HG03432 (cell line): Measurements from ENCODE around the gene ITGB4.

Source experiments
- ATAC-seq: cut with Tn5 transposase; IDR thresholded peaks from one replicate; pipeline ENCODE4 v1.9.1; 2021; ENCODE audit warnings: mild to moderate bottlenecking, moderate library complexity; ENCODE audit not compliant: unreplicated experiment

The ITGB4 gene

DNA sequence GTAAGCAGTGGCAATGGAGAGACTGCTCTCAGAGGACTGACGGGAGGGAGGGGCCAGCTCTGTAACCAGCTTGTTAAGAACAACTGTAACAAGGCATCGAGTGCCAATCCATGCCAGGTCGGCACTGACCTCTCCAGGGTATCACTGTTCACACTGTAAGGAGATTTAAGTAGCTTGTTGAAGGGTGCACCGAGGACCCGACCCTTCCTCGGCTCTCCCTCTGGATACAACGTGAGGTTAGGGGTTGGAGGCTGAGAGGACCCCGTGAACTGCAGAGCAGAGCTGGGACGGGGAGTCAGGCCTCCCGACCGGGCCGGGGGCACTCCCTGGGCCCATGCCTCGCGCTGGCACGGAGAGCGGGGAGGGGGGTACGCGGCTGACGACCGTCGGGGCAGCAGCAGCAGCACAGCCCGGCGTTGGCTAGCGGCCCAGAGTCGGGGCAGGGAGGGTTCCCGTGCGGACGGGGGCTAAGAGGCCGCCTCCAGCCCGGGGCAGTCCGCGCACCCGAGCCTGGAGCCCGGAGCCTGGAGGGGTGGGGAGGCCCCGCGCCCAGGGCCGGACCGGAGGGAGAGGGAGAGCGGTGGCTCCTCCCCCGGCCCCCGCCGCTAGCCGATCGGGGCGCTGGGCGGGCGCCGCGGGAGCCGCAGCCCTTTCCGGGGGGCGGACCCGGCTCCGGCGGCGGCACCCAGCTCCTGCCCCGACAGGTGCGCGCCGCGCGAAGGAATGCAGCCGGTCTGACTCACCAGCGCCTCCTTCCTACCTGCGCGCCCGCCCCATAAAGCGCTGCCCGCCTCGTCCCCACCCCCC is at the start of gene ITGB4:
ITGB4 (plus strand) TSS at position 804 of the 807 bp plus-strand sequence. CDS start 3,245 bp downstream, outside the sequence.
- no peak for ATAC-seq

DNA sequence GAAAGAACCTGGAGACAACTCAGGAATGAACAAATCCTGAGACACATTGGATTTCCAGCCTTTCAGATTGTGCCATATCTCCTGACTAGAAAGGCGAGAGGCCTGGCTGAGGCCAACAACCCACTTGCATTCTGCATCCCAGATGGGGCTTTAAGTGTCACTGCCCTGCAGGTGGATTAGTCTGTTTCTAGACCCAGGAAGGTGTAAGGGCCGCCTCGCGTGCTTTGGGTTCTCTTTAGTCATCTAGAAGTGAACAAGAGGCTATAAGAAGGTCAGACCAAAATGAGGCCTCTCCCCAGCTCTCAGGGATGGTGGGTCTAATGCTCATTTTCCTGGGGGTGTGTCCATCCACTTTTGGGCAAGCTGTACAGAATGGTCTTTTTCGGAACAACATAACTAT is 49.2 kb upstream of the ITGB4 start:
- ATAC-seq: no peak

DNA sequence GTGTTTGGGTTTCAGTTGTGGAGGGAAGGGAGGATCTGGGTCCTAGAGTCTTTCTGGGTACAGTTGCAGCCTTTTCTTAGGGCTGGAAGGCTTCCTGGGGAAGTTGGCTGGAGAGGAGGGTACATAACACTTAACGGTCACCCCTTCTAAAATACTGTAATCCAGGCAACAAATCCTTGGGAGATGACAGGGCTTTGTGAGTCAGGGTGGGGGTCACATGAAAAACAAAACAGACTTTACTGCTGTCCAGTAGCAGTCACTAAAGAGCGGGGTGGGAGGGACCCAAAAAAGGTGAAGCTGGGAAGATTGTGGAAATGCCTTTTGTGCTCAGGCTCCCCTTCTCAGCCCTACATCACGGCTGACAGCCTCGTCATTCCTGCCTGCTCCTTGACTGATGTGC is 47.8 kb upstream of the ITGB4 start:
- ATAC-seq: no peak

- no peak for ATAC-seq
Measured at GRCh38 chr17:75676461-75676860, 44.8 kb upstream of the ITGB4 start.

GRCh38 chr17:75679706-75680211 is 41.5 kb upstream of the ITGB4 start:
- ATAC-seq: no peak

GRCh38 chr17:75680431-75680830 is 40.8 kb upstream of the ITGB4 start:
- ATAC-seq: no peak

GRCh38 chr17:75681289-75681688 is 40.0 kb upstream of the ITGB4 start:
- no peak for ATAC-seq

GRCh38 chr17:75683583-75683982 is 37.7 kb upstream of the ITGB4 start:
- ATAC-seq: no peak

GRCh38 chr17:75684249-75684648 is 37.0 kb upstream of the ITGB4 start:
- no peak for ATAC-seq

GRCh38 chr17:75684924-75685323 is 36.3 kb upstream of the ITGB4 start:
- no peak for ATAC-seq

DNA sequence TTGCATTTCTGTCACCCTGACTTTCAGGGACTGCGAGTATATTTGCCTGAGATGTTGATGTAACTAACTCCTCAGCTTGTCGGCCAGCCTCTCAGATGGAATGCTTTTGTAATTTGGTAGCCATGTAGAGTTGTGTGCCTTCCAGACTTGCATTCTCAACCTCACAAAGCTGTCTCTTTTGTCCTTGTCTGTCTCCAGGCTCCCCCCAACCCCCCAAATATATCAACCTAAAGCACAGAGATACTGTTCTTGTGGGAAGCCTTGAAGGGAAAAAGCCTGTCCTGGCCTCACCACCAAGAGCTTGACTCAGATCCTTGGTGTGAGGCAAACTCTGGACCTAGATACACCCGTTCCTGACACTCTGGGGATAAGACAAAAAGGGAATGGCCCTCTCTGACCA is 35.8 kb upstream of the ITGB4 start:
- no peak for ATAC-seq

- ATAC-seq: no peak
Measured at GRCh38 chr17:75688209-75688825, 32.9 kb upstream of the ITGB4 start.

DNA sequence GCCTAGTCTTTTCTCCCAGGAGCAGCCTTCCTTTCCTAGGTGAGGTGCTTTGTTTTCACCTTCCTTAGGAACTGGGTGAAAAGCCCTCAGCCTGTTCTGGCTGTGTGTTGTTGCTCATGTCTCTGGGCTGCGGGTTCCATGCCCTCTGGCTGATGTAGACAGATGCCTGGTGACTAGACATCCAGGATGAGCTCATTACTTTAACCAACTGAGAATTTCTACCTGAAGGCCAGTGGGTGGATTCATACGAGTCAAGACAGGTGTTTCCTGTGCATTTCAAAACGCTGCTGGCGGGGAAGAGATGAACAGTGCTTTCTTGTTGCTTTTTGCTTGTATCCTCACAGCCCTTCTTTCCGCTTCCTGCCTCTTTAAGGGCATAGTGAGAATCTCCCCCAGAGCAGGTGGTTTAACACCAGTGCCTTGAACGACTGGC is 31.8 kb upstream of the ITGB4 start:
- no peak for ATAC-seq

GRCh38 chr17:75691371-75691791 is 29.9 kb upstream of the ITGB4 start:
- no peak for ATAC-seq

GRCh38 chr17:75691801-75692626 is 29.2 kb upstream of the ITGB4 start:
- no peak for ATAC-seq

DNA sequence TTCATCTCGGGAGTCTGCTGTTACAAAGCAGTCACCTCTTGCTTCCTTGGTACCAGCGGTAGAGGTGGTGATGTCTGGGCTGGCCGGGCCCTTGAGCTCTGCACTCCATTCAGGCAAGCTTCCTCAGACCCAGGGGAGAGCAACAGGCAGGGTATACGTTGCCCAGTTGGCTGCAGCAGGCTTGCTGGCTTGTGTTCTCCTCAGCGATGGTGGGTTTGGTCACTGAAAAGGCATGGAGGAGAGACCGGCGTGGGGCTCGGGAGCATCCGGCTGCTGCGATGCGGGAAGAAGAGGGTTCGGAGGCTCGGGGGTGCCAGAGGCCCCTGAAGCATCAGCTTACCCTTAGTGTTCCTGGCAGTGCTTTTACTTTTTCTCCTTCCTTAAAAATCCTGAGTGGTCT is 28.3 kb upstream of the ITGB4 start:
- ATAC-seq: no peak

DNA sequence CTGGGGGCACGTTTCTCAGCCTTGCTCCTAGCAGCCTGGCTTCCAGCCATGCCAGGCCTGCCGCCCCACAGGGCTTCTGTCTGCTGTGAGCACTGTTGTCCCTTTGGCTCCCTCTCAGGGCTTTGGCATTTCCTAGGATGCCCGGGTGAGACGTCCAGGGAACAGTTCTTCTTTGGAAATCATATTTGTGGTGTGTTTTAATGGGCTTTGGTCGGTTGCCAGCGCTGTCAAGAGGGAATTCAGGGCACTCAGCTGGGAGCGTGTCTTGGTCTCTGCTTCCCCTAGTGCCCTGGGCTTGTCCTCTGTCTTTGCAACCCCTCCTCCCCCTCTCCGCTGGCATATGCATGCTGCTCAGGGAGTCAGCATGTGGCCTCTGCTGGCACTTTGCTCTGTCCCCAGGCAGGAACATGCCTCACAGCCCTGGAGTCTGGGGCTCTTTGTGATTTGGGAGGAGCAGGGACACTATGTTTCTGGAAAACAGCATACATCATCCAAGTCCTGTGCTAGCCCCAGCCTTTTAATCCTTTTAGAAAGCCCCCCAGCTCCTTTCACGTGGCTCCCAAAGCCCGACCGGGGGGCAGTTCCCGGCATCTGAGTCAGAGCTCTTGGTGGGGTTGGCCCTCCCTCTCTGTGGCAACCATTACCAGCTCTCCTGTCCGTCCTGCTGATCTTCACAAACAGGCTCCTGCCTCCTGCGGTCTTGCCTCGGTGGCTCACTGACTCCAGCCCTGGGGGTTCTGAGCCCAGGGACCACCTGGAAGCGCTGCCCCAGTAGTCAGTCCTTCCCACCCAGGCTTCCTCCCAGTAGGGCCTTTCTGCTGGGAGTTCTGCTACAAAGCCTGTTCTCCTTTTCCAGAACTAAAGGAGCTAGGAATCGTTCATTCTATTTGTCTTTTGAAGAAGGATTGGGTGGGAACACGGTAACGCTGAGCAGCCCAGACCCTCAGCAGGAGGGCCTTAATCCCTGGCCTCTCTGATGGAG is 27.5 kb upstream of the ITGB4 start:
- no peak for ATAC-seq

DNA sequence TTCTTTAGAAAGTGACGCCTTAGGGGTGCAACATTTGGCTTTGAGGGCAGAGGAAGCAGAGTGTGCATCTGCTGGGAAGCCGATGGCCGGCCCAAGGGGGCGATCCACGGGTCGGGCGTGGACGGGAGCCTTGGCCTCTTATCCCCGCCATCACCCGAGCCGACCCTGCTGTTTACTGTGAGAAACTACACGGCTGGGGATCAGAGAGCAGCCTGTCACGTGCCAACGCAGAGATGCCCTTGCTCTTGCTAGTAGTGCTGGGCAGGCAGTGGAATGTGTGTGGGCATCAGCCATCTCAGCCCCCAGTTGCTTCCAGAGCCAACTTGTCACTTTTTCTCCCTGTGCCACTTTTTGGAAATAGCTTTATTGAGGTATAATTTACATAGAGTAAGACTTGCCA is 26.7 kb upstream of the ITGB4 start:
- no peak for ATAC-seq

- ATAC-seq: no peak
Measured at GRCh38 chr17:75695141-75695829, 26.0 kb upstream of the ITGB4 start.

DNA sequence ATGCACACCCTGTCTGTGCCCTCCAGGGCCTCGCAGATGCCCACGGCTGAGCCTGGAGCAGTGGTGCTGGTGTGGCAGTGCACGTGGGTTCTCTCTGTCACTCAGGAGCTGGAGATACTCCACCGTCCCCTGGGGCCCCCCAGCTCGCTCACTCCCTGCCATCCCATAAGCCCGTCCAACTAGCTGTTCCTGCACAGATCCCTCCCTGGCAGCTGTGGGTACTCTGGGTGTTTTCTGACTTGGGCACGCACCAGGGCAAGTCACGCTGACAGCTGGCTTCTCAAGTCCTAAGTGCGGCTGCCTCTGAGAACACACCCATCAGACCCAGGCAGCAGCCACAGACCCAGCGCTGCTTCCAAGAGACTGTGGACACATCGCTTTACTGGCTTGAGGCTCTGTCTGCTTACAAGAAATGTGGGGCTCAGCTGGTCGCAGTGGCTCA is 25.4 kb upstream of the ITGB4 start:
- ATAC-seq: no peak
